GM21576 (cell line): ENCODE measurements around the gene PAQR5.

Experiments
- ATAC-seq: cut with Tn5 transposase; IDR thresholded peaks from one replicate; pipeline ENCODE4 v1.9.1; 2021; ENCODE audit warnings: mild to moderate bottlenecking, moderate library complexity; ENCODE audit not compliant: unreplicated experiment

Gene PAQR5

DNA sequence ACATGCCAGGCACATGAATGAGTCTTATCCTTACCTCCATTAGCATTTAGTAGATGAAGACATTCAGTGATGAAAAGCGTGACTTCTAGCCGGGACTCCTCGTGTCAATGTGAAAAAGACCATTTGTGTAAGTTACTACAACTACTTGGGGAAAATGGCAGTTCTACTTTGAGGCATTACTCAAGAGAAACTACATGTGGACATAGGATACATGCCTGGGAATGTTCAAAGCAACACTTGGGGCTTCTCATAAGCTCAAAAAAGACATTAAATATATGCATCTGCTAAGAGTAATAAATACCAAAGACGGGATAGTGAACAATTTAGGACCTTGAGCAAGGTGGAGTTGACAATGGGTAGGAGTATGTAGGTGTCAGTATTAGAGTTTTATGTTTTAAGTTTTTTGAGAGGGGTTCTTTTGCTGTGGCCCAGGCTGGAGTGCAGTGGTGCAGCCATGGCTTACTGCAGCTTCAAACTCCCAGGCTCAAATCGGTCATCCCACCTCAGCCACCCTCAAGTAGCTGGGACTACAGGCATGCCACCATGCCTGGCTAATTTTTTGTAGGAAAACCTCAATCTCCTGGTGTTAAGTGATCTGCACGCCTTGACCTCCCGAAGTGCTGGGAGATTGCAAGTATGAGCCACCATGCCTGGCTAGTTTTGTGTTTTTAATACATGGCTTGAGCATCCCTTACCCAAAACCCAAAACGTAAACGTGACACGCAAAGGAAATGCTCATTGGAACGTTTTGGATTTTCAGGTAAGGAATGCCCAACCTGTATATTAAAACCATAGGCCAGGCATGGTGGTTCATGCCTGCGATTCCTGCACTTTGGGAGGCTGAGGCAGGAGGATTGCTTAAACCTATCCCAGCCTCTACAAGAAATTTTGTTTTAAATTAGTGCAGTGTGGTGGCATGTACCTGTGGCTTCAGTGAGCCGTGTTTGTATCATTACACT is 157.8 kb downstream of the PAQR5 start:
- no peak for ATAC-seq
